Measurements from ENCODE around the gene UBE2J1. TPM values are rescaled to one million over a fixed set of nuclear protein-coding genes. Genes with fewer than 3 reads are reported as not detected.
A peak's percentile ranks its signal among the peaks of the same experiment; 100 is the strongest.

The UBE2J1 gene
- total and polyA plus RNA-seq, 10 of the 15 experiments (the other 5 are each of a cell fraction or from before 2014, with no cell fraction given), result 48.7 to 131 (median 90.0) TPM

DNA sequence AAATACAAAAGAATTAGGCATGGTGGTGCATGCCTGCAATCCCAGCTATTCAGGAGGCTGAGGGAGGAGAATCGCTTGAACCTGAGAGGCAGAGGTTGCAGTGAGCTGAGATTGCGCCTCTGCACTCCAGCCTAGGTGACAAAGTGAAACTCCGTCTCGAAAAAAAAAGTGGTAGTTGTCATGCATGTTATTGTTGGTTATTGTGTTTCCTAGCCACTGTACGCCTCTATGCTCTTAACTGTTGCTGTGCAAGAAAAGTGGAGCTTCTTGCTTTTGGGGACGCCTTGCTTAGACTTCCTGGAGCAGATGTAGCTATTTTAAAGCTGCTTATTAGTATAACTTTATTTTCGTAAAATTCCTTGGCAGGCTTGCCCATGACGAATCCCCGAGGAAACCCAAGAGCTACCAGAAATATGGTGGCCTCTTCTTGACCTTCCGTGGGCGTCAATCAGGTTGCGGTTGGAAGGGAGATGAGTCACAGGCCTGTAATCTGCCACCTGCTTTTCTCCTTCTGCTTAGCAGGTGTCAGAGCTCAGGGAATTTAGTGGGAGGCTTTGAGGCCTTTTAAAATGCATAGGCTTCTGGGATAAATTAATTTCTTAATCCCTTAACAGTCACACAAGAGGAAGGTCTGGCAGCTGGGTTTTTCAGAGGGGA lies 54.7 kb downstream of the UBE2J1 start (continued):
- TF ChIP-seq, protein P1, sequence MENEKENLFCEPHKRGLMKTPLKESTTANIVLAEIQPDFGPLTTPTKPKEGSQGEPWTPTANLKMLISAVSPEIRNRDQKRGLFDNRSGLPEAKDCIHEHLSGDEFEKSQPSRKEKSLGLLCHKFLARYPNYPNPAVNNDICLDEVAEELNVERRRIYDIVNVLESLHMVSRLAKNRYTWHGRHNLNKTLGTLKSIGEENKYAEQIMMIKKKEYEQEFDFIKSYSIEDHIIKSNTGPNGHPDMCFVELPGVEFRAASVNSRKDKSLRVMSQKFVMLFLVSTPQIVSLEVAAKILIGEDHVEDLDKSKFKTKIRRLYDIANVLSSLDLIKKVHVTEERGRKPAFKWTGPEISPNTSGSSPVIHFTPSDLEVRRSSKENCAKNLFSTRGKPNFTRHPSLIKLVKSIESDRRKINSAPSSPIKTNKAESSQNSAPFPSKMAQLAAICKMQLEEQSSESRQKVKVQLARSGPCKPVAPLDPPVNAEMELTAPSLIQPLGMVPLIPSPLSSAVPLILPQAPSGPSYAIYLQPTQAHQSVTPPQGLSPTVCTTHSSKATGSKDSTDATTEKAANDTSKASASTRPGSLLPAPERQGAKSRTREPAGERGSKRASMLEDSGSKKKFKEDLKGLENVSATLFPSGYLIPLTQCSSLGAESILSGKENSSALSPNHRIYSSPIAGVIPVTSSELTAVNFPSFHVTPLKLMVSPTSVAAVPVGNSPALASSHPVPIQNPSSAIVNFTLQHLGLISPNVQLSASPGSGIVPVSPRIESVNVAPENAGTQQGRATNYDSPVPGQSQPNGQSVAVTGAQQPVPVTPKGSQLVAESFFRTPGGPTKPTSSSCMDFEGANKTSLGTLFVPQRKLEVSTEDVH (IDR thresholded peaks at IDR 0.05; ENCODE audit: low read depth, partially characterized antibody), result no peak
- TF ChIP-seq ATF7 (IDR thresholded peaks at IDR 0.05; ENCODE audit: low read depth), result peak; percentile 87
- TF ChIP-seq IKZF2 (IDR thresholded peaks at IDR 0.05), result peak; percentile 98

DNA sequence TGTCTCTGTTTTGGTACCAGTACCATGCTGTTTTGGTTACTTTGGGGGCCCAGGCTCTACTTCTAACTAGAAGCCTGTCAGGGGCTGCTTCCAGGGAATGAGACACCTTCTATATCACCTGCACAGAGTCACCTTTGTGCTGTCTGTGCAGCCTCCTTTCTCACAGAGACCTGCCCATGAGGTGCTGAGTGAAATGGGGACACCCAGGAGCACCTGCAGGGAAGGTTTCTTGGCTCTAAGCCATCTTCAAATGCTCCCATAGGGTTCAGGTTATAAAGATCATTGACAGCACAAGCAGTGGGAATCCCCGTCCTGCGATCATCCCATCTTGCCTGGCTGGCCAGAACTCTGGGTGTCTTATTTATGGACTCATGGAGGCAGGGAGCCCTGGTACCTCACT lies 56.5 kb downstream of the UBE2J1 start:
- CTCF ChIA-PET, result no interaction called here
- SMC1A ChIA-PET (ENCODE audit: uncharacterized antibody, unreplicated experiment), result no interaction called here
- RAD21 ChIA-PET (ENCODE audit: unreplicated experiment), result no interaction called here
- Histone ChIP-seq H3K9me3 (replicated peaks; ENCODE audit: control insufficient read depth, insufficient read depth, low read length) (no peaks in the 10 kb centered on the region), H3K27me3 (replicated peaks in 1 of 2; ENCODE audit: control insufficient read depth in 2 of 2, insufficient read depth in 2 of 2, low read length in 1 of 2) (no peaks in the 10 kb centered on the region), H3K9ac (ENCODE audit: control insufficient read depth, insufficient read depth, low read length) (no peak overlapping the region), H3K4me3 (no peak overlapping the region), H3K27ac (ENCODE audit: control insufficient read depth, insufficient read depth) (no peak overlapping the region), H3K4me1 (ENCODE audit: control insufficient read depth, insufficient read depth, low read length) (peaks cover 27% of the 10 kb centered on the region), H4K20me1 (ENCODE audit: control insufficient read depth, insufficient read depth) (no peaks in the 10 kb centered on the region), H3K36me3 (ENCODE audit: control insufficient read depth in 2 of 2, insufficient read depth in 2 of 2, low read length in 1 of 2) (no peaks in the 10 kb centered on the region), H2AFZ (ENCODE audit: control insufficient read depth, low read depth, low read length) (no peak overlapping the region), H3K4me2 (ENCODE audit: control insufficient read depth, insufficient read depth) (no peak overlapping the region), H3K79me2 (ENCODE audit: control insufficient read depth, insufficient read depth, low read length) (no peaks in the 10 kb centered on the region)
- 97% methylated on average over 2 of the region's 2 CpGs for WGBS (ENCODE audit: insufficient coverage, insufficient replicate concordance, low lambda C conversion rate, missing lambda C conversion rate)
- ATAC-seq (no peak), FAIRE-seq (no peak), DNase-seq (ENCODE audit: low read depth, low spot score) (no peak)
- POLR2A ChIA-PET, result interaction anchor here (3.6 kb wide), 1 partner anchor 60 kb away, joined by 19 read pairs; no protein-coding TSS in a partner anchor
- in situ Hi-C loops (cut with MboI) (no loop called here), intact Hi-C loops (cut with micrococcal nuclease; ENCODE audit: unreplicated experiment) (no loop called here)
- no TSS peak for BruUV-seq (replicated peaks)
- no peak for TF ChIP-seq NFYA (IDR thresholded peaks at IDR 0.05; ENCODE audit: borderline replicate concordance, low read depth, low read length)
- TF ChIP-seq POLR2A (IDR thresholded peaks at IDR 0.05; ENCODE audit: low read depth, low read length), result no peak
- TF ChIP-seq RFX5 (IDR thresholded peaks at IDR 0.05; ENCODE audit: low read depth, low read length), result no peak
- TF ChIP-seq ZNF217 (IDR thresholded peaks at IDR 0.05), result no peak
- TF ChIP-seq, protein P2, sequence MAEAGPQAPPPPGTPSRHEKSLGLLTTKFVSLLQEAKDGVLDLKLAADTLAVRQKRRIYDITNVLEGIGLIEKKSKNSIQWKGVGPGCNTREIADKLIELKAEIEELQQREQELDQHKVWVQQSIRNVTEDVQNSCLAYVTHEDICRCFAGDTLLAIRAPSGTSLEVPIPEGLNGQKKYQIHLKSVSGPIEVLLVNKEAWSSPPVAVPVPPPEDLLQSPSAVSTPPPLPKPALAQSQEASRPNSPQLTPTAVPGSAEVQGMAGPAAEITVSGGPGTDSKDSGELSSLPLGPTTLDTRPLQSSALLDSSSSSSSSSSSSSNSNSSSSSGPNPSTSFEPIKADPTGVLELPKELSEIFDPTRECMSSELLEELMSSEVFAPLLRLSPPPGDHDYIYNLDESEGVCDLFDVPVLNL (IDR thresholded peaks at IDR 0.05; ENCODE audit: low read depth, low read length), result no peak
- no peak for TF ChIP-seq NFIC (IDR thresholded peaks at IDR 0.05; ENCODE audit: low read depth, low read length)
- TF ChIP-seq KAT2A (conservative IDR thresholded peaks at IDR 0.05; ENCODE audit: control insufficient read depth, low read depth, low read length), result no peak
- TF ChIP-seq, protein P3, sequence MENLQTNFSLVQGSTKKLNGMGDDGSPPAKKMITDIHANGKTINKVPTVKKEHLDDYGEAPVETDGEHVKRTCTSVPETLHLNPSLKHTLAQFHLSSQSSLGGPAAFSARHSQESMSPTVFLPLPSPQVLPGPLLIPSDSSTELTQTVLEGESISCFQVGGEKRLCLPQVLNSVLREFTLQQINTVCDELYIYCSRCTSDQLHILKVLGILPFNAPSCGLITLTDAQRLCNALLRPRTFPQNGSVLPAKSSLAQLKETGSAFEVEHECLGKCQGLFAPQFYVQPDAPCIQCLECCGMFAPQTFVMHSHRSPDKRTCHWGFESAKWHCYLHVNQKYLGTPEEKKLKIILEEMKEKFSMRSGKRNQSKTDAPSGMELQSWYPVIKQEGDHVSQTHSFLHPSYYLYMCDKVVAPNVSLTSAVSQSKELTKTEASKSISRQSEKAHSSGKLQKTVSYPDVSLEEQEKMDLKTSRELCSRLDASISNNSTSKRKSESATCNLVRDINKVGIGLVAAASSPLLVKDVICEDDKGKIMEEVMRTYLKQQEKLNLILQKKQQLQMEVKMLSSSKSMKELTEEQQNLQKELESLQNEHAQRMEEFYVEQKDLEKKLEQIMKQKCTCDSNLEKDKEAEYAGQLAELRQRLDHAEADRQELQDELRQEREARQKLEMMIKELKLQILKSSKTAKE (IDR thresholded peaks at IDR 0.05; ENCODE audit: low read depth, poor library complexity, severe bottlenecking), result no peak
